Fibroblast of lung (primary cell): ENCODE data around the gene ZNF775. TPM values are rescaled to one million over a fixed set of nuclear protein-coding genes. Genes with fewer than 3 reads are reported as not detected.
A peak's percentile ranks its signal among the peaks of the same experiment; 100 is the strongest.

Experiments
- DNase-seq, 2 donors: peaks; one replicate each; pipeline versions ENCODE4 v3.0.0 to v3.0.0-alpha.2; 2010; ENCODE audit warnings: low read depth in 2 of 2
- H2AFZ ChIP-seq: 2 replicates; pipeline ENCODE4 v1.5.1; 2012; ENCODE audit warnings: low read length, control low read depth, inconsistent platforms
- H3K27ac ChIP-seq: 2 replicates; pipeline ENCODE4 v1.5.1; 2011; ENCODE audit warnings: low read length, control low read depth; ENCODE audit not compliant: insufficient read depth
- H3K27me3 ChIP-seq: 2 replicates; pipeline ENCODE4 v1.5.1; 2011; ENCODE audit warnings: mild to moderate bottlenecking, low read length; ENCODE audit not compliant: control insufficient read depth, insufficient read depth
- H3K36me3 ChIP-seq: 2 replicates; pipeline ENCODE4 v1.5.1; 2011; ENCODE audit warnings: low read length; ENCODE audit not compliant: control insufficient read depth, insufficient read depth
- H3K4me1 ChIP-seq: 2 replicates; pipeline ENCODE4 v1.5.1; 2011; ENCODE audit warnings: low read length; ENCODE audit not compliant: control insufficient read depth, insufficient read depth; ENCODE audit errors: extremely low read depth
- H3K4me2 ChIP-seq: 2 replicates; pipeline ENCODE4 v1.5.1; 2011; ENCODE audit warnings: low read length, control low read depth; ENCODE audit not compliant: insufficient read depth; ENCODE audit errors: extremely low read depth
- H3K4me3 ChIP-seq, 4 experiments: fragments of 200-600 bp in 1 of 4; sonication (generic) in 1 of 4; replicated peaks in 1 of 4; 2 replicates each; pipeline ENCODE4 v1.5.1; 2011 to 2016; ENCODE audit warnings: low read length in 4 of 4, low read depth in 3 of 4, mild to moderate bottlenecking in 3 of 4, control low read depth in 2 of 4, inconsistent platforms in 1 of 4, mixed read lengths in 1 of 4; ENCODE audit not compliant: insufficient read depth in 1 of 4; ENCODE audit errors: control extremely low read depth in 1 of 4
- H3K79me2 ChIP-seq: 2 replicates; pipeline ENCODE4 v1.5.1; 2012; ENCODE audit warnings: mild to moderate bottlenecking, low read length, inconsistent platforms; ENCODE audit not compliant: control insufficient read depth, insufficient read depth
- H3K9ac ChIP-seq: 2 replicates; pipeline ENCODE4 v1.5.1; 2011; ENCODE audit warnings: mild to moderate bottlenecking, low read length, control low read depth; ENCODE audit not compliant: insufficient read depth
- H3K9me3 ChIP-seq: 2 replicates; pipeline ENCODE4 v1.5.1; 2012; ENCODE audit warnings: low read depth, low read length; ENCODE audit not compliant: control insufficient read depth, insufficient read depth
- H4K20me1 ChIP-seq: 2 replicates; pipeline ENCODE4 v1.5.1; 2011; ENCODE audit warnings: low read length; ENCODE audit not compliant: control insufficient read depth, insufficient read depth; ENCODE audit errors: extremely low read depth
- CTCF ChIP-seq, 2 donors: IDR thresholded peaks in 1 of 2; conservative IDR thresholded peaks in 1 of 2; 1 replicate in 1 of 2; 2 replicates in 1 of 2; pipeline ENCODE4 v1.5.1; 2011 to 2012; ENCODE audit warnings: low read length in 2 of 2, control low read depth in 1 of 2, inconsistent platforms in 1 of 2, low read depth in 1 of 2, mild to moderate bottlenecking in 1 of 2
- EZH2 ChIP-seq: IDR thresholded peaks from 2 replicates; pipeline ENCODE4 v1.5.1; 2012; ENCODE audit warnings: low read length, control low read depth, mild to moderate bottlenecking; ENCODE audit errors: missing control alignments
- polyA plus RNA-seq, 2 donors: library from polyadenylated mRNA; depleted of rRNA in 1 of 2; stranded (reverse) in 1 of 2; unstranded in 1 of 2; fragments of >200 nt; gene quantifications; 2 replicates each; pipeline ENCODE4 v1.2.1, GENCODE V29; 2011 to 2012; ENCODE audit warnings: missing spikeins in 1 of 2
- total RNA-seq: library from RNA; depleted of rRNA; stranded (reverse); fragments of >200 nt; gene quantifications from 2 replicates; pipeline ENCODE4 v1.2.1, GENCODE V29; 2014

ZNF775 gene
- total and polyA plus RNA-seq, 2 donors (not counting 1 experiment from before 2014, with no cell fraction given) = 1.2 to 9.6 TPM

- Histone ChIP-seq H3K27ac (no peak overlapping the region), H3K4me2 (no peak overlapping the region), H2AFZ (no peak overlapping the region), H3K4me1 (no peaks in the 10 kb centered on the region), H4K20me1 (no peaks in the 10 kb centered on the region), H3K79me2 (no peaks in the 10 kb centered on the region), H3K9me3 (no peaks in the 10 kb centered on the region), H3K4me3 (no peak overlapping the region), H3K9ac (no peak overlapping the region), H3K36me3 (no peaks in the 10 kb centered on the region), H3K27me3 (no peaks in the 10 kb centered on the region)
- no peak for TF ChIP-seq EZH2
- no peak for TF ChIP-seq CTCF (conservative IDR thresholded peaks at IDR 0.05 in 1 of 2, IDR thresholded peaks at IDR 0.05 in 1 of 2; ENCODE audit: low read depth in 1 of 2, low read length in 2 of 2)
- peak in 1 of 2 donors; percentile 18 for DNase-seq
Observed at GRCh38 chr7:150446288-150446938, 67.3 kb downstream of the ZNF775 start.

Other genes with a start within 250 kb of the ZNF775 start
- 0.33 and 1.0 TPM in 2 replicates for gene LRRC61, start 56.0 kb upstream of the ZNF775 start, total RNA-seq
- gene LRRC61, start 56.0 kb upstream of the ZNF775 start, polyA plus RNA-seq = 0.03 and 0.10 TPM in 2 replicates
- gene ACTR3C, start 55.8 kb upstream of the ZNF775 start, total RNA-seq = 0.50 and 2.6 TPM in 2 replicates
- 0.05 and 0.09 TPM in 2 replicates for gene ACTR3C, start 55.8 kb upstream of the ZNF775 start, polyA plus RNA-seq
- gene RARRES2, start 37.7 kb upstream of the ZNF775 start, total RNA-seq = 65.6 and 174 TPM in 2 replicates
- 9.8 and 67.0 TPM in 2 replicates for gene RARRES2, start 37.7 kb upstream of the ZNF775 start, polyA plus RNA-seq
- gene REPIN1, start 10.5 kb upstream of the ZNF775 start, total RNA-seq = 26.7 and 41.3 TPM in 2 replicates
- gene REPIN1, start 10.5 kb upstream of the ZNF775 start, polyA plus RNA-seq = 20.8 and 29.2 TPM in 2 replicates
- under 0.01 TPM in 2 replicates for gene GIMAP8, start 71.3 kb downstream of the ZNF775 start, total RNA-seq
- not detected in 2 replicates for gene GIMAP8, start 71.3 kb downstream of the ZNF775 start, polyA plus RNA-seq
- gene GIMAP7, start 135.5 kb downstream of the ZNF775 start, total RNA-seq = not detected in 2 replicates
- not detected in 2 replicates for gene GIMAP7, start 135.5 kb downstream of the ZNF775 start, polyA plus RNA-seq
- gene GIMAP4, start 188.1 kb downstream of the ZNF775 start, total RNA-seq = not detected in 2 replicates
- gene GIMAP4, start 188.1 kb downstream of the ZNF775 start, polyA plus RNA-seq = not detected in 2 replicates